ENCODE data around the gene HSD17B4.

DNA sequence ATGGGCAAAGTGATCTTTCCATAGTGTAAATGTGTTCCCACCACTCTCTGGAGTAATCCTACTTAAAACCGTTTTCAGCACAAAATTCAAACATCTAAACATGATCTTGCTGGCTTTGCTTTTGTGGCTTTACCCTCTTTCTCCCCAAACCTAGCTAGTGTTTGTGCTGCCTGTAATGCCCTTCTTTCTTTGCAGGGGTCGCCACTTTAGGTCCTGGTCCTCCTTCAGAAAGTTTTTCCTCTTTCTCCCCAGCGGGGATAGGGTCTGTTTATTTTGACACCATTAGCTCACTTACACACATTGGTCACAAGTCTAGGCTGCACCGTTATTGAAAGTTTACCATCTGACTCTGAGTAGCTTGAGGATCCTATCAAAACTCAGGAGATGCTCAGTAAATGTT lies 736 bp upstream of the HSD17B4 start:
- no peak for TF ChIP-seq POLR2A (IDR thresholded peaks at IDR 0.05)
- TF ChIP-seq, protein P1, sequence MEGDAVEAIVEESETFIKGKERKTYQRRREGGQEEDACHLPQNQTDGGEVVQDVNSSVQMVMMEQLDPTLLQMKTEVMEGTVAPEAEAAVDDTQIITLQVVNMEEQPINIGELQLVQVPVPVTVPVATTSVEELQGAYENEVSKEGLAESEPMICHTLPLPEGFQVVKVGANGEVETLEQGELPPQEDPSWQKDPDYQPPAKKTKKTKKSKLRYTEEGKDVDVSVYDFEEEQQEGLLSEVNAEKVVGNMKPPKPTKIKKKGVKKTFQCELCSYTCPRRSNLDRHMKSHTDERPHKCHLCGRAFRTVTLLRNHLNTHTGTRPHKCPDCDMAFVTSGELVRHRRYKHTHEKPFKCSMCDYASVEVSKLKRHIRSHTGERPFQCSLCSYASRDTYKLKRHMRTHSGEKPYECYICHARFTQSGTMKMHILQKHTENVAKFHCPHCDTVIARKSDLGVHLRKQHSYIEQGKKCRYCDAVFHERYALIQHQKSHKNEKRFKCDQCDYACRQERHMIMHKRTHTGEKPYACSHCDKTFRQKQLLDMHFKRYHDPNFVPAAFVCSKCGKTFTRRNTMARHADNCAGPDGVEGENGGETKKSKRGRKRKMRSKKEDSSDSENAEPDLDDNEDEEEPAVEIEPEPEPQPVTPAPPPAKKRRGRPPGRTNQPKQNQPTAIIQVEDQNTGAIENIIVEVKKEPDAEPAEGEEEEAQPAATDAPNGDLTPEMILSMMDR (IDR thresholded peaks at IDR 0.05) = no peak

All from adrenal gland (tissue), 5 donors.